GM18502 (cell line): ENCODE data around the gene SPDYE2B.
"Not testable (repeated sequence)": the region's sequence is repeated elsewhere in the genome, so short reads cannot be mapped to it uniquely, and the experiment has no call there.

Experiments
- ATAC-seq: cut with Tn5 transposase; IDR thresholded peaks from one replicate; pipeline ENCODE4 v1.9.1; 2021; ENCODE audit warnings: mild to moderate bottlenecking; ENCODE audit not compliant: unreplicated experiment, poor library complexity

The SPDYE2B gene

DNA sequence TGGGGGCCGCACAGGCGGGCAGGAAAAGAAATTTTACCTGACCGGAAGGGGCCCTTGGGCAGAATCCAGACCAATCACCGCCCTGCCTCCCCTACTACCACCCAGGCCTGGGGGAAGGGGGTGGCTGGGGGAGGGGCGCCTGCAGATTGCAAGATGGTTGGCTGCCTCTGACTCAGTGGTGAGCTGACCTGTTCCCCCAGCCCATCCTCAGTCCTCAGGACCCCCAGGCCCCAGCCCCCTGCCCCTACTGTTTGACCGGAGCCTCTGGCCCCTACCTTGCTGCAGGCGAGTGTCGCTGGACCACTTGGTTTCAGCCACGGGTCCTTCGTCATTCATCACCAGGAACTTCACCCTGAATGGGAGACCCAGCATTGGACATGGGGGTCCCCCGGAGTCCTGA, 11.3 kb upstream of the SPDYE2B start:
- ATAC-seq: peak; percentile 16

DNA sequence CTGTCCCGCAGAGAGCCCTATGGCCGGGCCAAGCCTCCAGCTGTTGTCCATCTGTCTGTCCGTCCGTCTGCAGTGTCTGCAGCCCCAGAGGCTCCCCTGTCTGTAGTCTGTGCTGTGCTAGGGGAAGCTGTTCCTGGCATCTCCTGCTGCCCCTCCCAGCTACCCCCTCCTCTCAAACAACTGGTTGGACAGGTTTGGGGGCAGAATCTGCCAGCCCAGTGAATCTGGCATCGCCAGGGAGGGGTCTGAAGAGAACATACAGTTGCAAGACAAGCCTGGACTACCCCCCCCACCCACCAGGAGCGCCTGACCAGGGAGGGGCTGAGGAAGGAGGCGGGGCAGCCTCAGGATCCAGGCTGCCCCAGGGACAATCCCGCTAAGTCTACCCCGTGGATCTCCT, 7.4 kb upstream of the SPDYE2B start, which contains the start of gene UPK3BL1:
Gene UPK3BL1, minus strand, starts transcription at position 101 of the 400 bp plus-strand sequence. Its CDS starts 50 bp downstream, at position 51.
- not testable (repeated sequence) for ATAC-seq

DNA sequence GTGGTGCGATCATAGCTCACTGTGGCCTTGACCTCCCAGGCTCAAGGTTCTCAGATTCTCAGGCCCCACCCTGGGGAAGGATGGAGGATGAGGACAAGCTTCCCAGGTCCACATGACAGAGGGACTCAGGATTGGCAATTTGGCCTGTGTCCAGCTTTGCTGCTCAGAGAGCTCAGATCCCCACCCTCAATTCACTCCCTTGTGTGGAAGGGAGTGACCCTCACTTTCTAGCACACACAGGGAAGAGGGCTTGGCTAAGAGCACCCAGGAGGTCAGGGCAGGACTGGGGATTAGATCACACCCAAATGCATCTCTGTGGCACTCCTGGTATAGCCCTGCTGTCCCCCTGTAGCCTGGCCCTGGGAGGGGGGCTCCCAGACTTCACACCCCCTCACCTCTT, 6.7 kb upstream of the SPDYE2B start:
- not testable (repeated sequence) for ATAC-seq

DNA sequence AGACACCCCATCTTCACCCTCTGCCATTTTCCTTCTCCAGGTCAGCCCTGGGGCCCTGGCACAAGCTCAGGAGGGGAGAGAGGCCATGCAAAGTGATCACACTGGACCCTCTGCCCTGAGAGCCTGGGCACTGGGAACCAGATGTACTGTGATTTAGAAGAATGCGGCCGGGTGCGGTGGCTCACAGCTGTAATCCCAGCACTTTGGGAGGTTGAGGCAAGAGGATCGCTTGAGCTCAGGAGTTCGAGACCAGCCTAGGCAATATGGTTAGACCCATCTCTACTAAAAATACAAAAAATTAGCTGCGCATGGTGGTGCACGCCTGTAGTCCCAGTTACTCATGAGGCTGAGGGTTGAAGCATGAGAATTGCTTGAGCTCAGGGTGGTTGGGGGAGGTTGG, 2.3 kb upstream of the SPDYE2B start:
- ATAC-seq: not testable (repeated sequence)

DNA sequence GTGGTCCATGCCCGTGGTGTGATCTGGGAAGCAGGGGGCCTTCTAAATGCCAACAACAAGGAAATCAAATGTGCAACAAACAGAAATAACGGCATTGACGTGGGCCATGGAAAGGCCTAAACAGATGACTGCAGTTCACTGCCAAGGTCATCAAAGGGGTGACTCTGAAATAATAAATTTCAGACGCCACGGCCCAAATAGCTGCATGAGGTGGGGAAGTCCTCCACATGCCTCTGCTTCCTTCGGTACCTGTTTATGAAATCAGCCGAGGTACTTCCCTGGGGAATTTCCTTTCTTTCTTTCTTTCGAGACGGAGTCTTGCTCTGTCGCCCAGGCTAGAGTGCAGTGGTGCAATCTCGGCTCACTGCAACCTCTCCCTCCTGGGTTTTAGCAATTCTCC, 14.6 kb downstream of the SPDYE2B start:
- ATAC-seq: not testable (repeated sequence)

DNA sequence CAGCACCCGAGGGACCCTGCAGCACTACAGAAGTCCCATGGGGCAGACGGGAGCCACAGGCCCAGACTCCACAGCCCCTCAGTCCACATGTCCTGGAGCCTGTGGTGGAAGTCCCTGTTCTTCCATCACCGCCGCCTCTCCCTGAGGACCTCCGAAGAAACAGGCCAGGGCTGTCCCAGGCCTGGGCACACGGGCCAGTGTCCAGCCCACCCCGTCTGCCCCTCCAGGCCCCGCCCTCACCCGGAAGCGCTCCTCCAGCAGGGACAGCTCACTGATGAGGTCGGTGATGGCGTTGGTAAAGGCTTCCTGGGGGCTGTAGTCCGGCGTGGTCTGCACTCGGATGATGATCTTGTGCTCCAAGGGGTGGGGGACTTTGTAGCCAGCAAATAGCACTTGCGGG, 16.7 kb downstream of the SPDYE2B start:
- not testable (repeated sequence) for ATAC-seq

DNA sequence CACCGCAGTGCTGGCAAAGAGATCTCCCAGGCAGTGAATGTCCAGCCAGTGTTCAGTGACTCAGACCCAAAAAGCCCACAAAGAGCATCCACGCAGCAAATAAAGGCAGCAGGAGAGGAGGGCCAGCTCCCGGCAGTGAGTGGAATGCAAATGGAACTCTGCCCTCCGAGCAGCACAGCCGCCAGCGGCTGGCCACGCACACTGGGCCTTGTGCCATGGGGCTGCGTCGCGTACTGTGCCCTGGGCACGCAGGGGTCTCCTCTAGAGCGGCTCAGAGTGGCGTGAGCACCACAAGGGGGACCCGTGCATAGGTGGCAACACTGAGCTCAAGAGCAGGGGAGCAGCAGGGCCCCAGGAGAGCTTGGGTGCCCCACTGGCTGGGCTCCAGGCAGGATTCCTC, 17.4 kb downstream of the SPDYE2B start:
- ATAC-seq: not testable (repeated sequence)

DNA sequence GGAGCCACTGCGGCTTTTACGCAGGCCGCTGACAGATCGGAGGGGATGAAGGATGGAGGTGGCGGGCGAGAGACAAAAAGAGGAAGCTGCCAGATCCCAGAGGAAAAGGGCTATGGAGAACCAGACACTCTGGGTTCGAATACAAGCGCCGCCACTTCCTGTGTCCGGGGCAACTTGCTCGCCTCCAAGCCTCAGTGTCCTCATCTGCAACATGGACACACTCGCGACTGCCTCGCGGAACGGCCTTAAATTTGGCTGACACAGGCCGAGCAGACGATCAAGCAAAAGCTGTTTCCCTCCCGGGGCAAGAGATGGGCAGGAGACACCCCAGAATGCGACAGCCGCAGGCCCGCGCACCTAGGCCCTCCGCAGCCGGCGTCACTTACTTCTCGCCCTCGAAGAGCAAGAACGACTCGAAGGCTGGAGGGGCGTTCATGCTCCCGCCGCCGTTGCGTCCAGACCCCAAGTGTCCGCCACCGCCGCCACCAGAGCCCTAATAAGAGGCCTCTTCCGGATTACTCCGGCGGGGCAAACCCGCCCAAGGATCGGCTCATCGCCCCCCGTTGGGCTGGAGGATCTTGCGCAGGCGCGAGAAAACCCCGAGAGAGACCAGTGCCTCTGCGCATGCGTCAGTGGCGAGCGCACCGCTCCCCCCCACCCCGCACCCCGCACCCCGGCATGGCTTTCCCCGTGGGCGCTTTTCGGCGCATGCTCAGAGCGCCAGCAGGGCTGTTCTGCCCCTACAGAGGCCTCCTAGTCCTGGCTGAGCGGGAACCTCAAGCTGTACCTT, 21.2 kb downstream of the SPDYE2B start, which contains the start of gene POLR2J2:
Gene POLR2J2, minus strand, starts transcription at position 498 of the 790 bp plus-strand sequence. Its CDS starts 62 bp downstream, at position 436.
- peak; percentile 70 for ATAC-seq

DNA sequence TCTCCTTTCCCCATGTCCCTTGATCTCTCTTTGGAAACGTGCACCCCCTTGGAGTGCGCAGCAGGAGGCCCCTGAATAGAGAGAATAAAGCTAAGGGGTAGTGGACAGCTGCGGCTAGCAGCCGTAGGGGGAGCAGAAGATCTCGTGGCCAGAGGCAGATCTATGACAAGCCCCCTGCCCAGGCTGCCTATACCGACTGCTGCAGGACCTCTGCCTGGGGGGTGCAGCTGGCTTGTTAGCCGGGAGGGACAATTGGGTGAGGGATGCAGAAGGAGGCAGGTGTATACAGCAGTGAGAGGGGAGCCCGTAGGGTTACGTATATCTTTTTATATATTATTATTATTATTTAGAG, 21.8 kb downstream of the SPDYE2B start:
- peak; percentile 31 for ATAC-seq

DNA sequence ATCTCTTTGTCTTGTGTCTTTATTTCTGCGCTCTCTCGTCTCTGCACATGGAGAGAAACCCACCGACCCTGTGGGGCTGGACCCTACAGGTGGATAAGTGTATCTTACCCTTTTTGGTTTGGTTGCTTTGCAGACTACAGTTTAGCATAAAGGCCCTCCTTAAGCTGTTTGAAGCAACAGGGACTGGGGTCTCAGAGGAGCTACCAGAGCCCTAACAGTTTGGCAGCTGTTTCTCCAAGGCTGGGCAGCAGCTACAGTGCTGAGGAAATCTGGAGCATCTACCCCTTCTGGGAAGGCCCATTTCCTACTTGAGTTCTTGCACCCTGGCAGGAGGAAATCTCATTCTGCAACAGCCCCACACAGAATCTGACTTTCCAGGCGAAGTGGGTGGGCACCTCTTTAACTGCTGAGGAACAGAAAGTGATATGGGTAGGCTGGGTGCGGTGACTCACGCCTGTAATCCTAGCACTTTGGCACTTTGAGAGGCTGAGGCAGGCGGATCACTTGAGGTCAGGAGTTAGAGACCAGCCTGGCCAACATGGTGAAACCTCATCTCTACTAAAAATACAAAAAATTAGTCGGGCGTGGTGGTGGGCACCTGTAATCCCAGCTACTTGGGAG, 23.4 kb downstream of the SPDYE2B start:
- not testable (repeated sequence) for ATAC-seq

DNA sequence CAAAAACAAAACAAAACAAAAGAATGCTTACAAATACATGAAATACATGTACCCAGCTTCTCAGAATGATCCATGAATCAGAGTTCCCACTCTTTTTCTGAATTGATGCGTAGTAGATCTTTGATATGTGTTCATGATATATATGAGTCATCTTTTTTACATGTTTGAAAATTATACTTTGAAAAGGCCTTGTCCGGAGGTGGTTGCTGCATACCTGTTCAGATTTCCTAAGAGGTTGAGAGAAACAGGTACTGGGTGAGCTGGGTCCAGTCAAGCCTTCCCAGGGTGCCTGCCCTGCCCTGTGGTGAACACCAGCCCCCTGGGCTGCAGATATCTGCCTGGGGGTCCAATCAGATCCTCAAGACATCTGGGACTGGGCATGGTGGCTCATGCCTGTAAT, 25.4 kb downstream of the SPDYE2B start:
- not testable (repeated sequence) for ATAC-seq

DNA sequence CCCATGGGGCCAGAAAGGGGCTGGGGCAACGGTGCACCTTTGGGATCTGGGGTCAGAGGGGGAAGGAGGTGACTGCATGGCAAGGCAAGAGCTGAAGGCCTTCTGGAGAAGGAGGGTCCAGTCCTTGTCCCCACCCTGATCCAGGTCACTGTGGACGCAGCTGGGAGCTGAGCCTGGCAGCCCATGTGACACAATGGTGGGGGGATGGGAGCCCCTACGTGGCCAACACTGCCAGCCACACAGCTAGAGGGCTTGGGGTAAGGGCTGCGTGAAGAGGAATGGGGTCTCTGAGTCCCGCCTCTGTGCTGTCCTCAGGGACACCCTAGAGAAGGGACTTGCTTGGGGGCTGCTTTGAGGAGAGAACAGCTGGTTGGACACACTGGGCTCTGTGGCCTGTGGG, 30.7 kb downstream of the SPDYE2B start:
- ATAC-seq: not testable (repeated sequence)

DNA sequence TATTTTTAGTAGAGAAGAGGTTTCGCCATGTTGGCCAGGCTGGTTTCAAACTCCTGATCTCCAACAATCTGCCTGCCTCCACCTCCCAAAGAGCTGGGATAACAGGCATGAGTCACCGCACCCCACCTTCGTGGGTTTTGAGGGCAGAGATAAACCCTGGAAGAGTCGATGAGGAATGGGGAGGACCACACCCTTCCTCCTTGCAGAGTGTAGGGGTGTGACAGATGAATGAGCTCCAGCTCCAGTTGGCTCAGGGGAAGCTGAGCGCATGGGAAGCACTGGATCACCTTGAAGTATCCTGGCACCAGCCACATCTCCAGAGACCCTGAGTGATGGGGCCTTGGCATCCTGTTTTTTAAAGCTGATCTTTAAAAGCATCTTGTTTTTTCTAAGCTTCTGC, 32.4 kb downstream of the SPDYE2B start:
- ATAC-seq: not testable (repeated sequence)

DNA sequence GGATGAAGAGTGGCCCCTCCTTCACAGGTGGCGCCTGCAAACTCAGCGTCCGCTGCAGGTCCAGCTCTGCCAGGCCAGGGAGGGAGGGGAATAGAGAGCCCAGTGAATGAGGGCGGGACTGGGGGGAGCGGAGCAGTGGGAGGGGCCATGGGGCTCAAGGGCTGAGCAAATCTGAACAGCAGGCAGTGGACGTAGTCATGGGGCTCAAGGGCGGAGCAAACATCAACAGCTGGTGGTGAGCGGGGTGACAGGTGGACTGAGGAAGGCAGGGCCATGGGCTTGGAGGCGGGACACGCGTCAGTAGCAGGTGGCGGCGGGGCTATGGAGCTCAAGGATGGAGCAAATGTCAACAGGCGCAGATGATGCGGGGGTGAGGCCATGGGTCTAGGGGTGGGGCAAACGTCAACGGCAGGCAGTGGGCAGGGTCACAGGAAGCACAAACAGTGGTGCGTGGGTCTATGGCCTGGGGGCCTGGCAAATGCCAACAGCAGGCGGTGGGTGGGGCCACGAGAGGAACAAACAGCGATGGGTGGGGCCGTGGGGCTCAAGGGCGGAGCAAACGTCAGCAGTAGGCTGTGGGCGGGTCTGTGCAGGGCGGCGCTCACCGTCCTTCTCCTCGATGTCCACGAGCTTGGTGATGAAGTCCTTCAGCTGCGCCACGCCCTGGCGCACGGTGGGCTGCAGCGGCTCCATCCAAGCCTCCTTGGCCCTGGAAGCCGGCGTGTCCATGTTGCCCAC, 38.3 kb downstream of the SPDYE2B start:
- ATAC-seq: peak; percentile 74

DNA sequence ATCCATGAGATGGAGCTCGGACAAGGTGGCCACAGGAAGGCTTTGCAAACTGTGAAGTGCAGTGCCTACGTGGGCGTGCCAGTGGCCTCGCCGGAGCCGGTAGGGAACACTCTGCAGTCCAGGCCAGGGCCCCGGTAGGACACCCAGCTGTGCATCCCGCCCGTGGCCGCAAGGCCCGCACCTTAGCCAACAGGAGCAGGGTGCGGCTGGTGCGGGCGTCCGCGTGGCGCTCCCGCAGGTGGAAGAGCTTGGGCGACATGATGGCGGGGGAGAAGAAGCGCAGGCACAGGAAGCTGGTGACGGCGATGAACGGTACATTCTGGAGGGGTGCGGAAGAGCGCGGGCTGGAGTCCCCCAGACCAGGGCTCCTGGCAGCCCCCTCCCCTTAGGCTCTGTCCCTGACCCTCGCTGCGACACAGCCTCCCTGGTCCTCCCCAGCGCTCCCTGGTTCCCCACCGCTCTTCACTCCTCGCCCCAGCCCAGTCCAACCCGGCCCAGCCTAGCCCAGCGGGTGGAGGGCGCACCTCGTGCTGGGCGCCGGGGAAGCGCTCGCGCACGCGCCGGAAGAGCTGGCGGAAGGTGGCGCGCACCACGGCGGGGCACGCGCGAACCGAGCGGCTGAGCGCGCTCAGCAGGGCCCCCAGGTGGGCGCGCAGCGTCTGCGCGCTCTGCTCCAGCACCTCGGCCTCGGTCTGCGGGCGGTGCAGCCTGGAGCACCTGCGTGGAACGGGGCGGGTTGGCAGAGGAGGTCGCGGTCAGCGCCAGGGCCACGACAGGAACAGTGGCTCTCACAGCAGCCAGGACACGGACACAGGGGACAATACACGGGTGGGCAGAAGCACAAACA, 39.5 kb downstream of the SPDYE2B start:
- ATAC-seq: peak; percentile 73

DNA sequence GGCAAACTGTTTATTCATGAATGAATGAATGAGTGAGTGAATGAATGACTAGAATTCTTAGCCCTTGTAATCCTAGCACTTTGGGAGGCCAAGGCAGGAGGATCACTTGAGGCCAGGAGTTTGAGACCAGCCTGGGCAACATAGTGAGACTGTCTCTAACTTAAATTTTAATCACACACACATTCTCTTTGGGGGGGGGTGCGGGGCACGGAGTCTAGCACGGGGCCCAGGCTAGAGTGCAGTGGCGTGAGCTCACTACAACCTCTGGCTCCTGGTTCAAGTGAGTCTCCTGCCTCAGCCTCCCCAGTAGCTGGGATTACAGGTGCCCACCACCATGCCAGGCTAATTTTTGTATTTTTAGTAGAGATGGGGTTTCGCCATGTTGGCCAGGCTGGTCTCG, 40.5 kb downstream of the SPDYE2B start:
- not testable (repeated sequence) for ATAC-seq

DNA sequence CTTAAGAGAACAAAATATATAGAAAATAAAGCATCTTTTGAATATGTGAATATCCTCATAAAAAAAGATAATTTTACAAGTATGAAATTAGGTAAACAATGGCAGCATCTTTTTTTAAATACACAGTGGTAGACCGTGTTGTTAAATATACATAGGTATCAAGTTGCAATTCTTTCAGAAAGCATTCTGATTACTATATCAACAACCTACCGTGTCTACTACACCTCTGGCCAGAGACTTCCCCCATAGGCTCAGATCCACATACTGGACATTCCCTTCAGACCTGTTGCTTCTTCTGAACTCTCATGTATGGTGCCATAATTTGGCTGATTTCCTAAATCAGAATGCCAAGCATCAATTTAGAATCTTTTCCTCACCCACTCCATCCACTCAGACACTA, 43.9 kb downstream of the SPDYE2B start:
- ATAC-seq: not testable (repeated sequence)

DNA sequence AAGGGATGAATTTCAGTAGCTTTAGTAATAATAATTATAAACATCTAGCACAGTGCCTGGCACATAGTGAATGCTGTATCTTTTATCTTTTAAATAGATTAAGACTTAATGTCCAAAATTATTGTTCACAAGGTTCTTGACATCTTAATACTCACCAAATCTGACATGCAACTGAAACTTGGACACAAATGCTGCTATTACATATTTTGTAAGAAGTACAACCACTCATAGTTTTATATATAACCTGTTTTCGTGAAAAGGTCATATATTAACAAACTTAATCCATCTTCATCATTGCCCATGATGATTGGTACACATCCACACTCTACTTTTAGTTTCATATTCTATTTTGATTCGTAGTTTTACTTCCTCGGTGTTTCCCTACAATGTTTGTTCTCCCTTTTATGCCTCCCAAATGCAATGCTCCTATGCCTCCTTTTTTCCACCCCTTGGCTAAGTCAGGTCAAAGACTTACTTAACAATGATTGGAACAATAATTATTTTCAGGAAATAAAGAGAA, 45.0 kb downstream of the SPDYE2B start:
- ATAC-seq: peak; percentile 65

DNA sequence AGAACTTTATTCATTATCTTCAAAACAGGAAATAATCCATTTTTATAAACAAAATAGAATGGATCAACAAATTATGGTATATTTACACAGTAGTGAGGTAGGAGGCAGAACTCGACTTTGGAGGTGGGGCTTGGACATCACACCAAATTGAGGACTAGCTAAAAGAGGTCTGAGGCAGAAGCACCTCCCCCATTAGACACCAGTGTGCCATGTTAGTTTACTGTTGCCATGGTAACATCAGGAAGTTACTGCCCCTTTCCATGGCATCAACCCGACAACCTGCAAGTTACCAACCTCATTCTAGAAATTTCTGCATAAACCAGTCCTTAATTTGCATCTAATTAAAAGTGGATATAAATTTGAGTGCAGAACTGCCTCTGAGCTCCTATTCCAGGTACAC, 45.9 kb downstream of the SPDYE2B start:
- not testable (repeated sequence) for ATAC-seq
